Fibroblast of villous mesenchyme (primary cell): ENCODE results near the gene TES. TPM values are rescaled to one million over a fixed set of nuclear protein-coding genes. Genes with fewer than 3 reads are reported as not detected.
A peak's percentile ranks its signal among the peaks of the same experiment; 100 is the strongest.

Experiments used
- DNase-seq: peaks from one replicate; pipeline ENCODE4 v3.0.0-alpha.2; 2010; ENCODE audit warnings: low read depth
- H3K4me3 ChIP-seq: 2 replicates; pipeline ENCODE4 v1.5.1; 2011; ENCODE audit warnings: low read depth, mild to moderate bottlenecking, low read length
- CTCF ChIP-seq: IDR thresholded peaks from 2 replicates; pipeline ENCODE4 v1.5.1; 2012; ENCODE audit warnings: low read depth, mild to moderate bottlenecking, low read length; ENCODE audit not compliant: insufficient read depth
- total RNA-seq: library from RNA; depleted of rRNA; stranded (reverse); fragments of >200 nt; gene quantifications from 2 replicates; pipeline ENCODE4 v1.2.3, GENCODE V29; 2012

TES gene, protein sequence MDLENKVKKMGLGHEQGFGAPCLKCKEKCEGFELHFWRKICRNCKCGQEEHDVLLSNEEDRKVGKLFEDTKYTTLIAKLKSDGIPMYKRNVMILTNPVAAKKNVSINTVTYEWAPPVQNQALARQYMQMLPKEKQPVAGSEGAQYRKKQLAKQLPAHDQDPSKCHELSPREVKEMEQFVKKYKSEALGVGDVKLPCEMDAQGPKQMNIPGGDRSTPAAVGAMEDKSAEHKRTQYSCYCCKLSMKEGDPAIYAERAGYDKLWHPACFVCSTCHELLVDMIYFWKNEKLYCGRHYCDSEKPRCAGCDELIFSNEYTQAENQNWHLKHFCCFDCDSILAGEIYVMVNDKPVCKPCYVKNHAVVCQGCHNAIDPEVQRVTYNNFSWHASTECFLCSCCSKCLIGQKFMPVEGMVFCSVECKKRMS
- 93.3 and 101 TPM in 2 replicates for total RNA-seq

DNA sequence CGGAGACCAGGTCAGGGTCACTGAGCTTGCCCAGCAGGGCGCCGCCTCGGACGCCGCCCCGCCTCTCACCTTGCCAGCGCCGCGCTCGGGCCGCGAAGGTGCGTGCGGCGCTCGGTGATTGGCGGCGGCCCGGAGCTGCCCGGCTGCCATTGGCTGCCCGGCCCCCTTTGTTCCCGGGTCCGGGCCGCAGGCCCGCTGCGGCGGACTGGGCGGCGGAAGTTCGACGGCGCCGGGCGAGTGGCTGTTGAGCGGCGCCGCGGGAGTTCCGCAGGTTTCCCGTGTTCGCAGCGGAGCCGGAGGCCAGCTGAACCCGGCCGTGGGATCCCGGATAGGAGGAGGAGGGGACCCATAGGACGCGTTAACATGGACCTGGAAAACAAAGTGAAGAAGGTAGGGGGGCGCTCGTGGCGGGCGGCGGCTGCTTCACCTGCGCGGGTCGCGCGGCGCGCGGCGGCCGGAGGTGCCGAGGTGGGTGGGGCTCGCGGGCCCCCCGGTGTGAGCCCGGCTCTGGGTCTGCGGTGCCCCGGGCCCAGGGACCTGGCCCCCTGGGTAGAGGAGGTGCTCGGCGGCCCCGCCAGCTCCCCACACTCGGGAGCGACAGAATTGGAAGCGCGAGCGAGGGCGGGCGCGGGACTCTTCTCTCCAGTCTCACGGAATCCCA, at the start of gene TES:
Gene TES (plus strand): TSS at position 195 of the 661 bp plus-strand sequence. CDS start 169 bp downstream, at position 364.
- H3K4me3 ChIP-seq = peak within 1 kb of the TSS; percentile 81
- DNase-seq = no peak
- TF ChIP-seq CTCF = no peak

GRCh38 chr7:116161728-116162127, 48.6 kb upstream of the TES start:
- no peak for DNase-seq
- no peak for TF ChIP-seq CTCF
- no peak overlapping the region for H3K4me3 ChIP-seq

- no peak for DNase-seq
- TF ChIP-seq CTCF = no peak
- no peak overlapping the region for H3K4me3 ChIP-seq
These were observed 48.1 kb upstream of the TES start for GRCh38 chr7:116162254-116162653.

- DNase-seq = no peak
- no peak overlapping the region for H3K4me3 ChIP-seq
- peak; percentile 22 for TF ChIP-seq CTCF
These were observed 47.3 kb upstream of the TES start for GRCh38 chr7:116162992-116163391.

GRCh38 chr7:116164552-116165306, 45.6 kb upstream of the TES start:
- no peak overlapping the region for H3K4me3 ChIP-seq
- peak; percentile 41 for DNase-seq
- TF ChIP-seq CTCF = no peak

DNA sequence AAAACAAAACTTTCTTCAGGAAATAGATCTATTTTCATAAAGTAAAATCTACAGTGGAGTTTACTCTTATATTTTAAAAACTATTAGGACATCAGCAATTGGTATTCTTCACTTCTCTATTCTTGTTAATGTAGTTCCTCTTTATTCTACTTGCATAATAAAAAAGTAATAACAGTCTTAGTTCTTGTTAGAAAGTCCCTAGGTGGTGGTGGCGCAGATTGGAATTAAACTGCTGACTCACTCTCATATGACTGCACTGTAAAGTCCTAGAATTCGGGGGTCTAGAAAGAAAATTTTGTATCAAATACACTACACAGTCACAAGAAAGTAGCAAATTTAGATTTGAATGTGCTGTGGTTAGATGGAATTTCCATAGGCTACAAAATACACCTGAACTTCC, 44.6 kb upstream of the TES start:
- H3K4me3 ChIP-seq = no peak overlapping the region
- TF ChIP-seq CTCF = no peak

More for the DNA sequence above, 44.6 kb upstream of the TES start:
- DNase-seq = no peak
